Naive thymus-derived CD4-positive, alpha-beta T cell (primary cell): ENCODE measurements around the gene MYBPC2. TPM values are rescaled to one million over a fixed set of nuclear protein-coding genes. Genes with fewer than 3 reads are reported as not detected.

Source experiments
- ATAC-seq: fragments of 150-1000 bp; cut with Tn5 transposase; 2 replicates; pipeline ENCODE4 v1.10.0; 2021; ENCODE audit warnings: mild to moderate bottlenecking, moderate library complexity
- CTCF ChIA-PET: fragments of 350-600 bp; sonication (Branson Sonifier 250); formaldehyde crosslinking; loops from one replicate; lab custom pipeline; 2021; ENCODE audit warnings: antibody characterized with exemption; lab: Charles Lee
- POLR2A ChIA-PET: fragments of 350-600 bp; sonication (Branson Sonifier 250); formaldehyde crosslinking; loops from one replicate; lab custom pipeline; 2021; ENCODE audit warnings: antibody characterized with exemption, inconsistent platforms; lab: Charles Lee
- DNase-seq, 9 donors: peaks; one replicate each; pipeline versions ENCODE4 v3.0.0 to v3.0.0-alpha.2; 2020 to 2022; ENCODE audit warnings: mixed read lengths in 1 of 9
- H3K27ac ChIP-seq: one replicate; pipeline ENCODE4 v1.7.0; 2013; ENCODE audit warnings: mild to moderate bottlenecking, low read depth, low read length, moderate library complexity
- H3K27me3 ChIP-seq, 2 donors: one replicate each; pipeline ENCODE4 v1.7.0; 2013; ENCODE audit warnings: low read length in 2 of 2, mild to moderate bottlenecking in 2 of 2, moderate library complexity in 2 of 2; ENCODE audit not compliant: control insufficient read depth in 2 of 2, insufficient read depth in 2 of 2
- H3K36me3 ChIP-seq, 3 experiments: 1 replicate in 2 of 3; 2 replicates in 1 of 3; pipeline ENCODE4 v1.7.0; 2013; ENCODE audit warnings: low read length in 3 of 3, mild to moderate bottlenecking in 3 of 3, moderate library complexity in 1 of 3; ENCODE audit not compliant: insufficient read depth in 3 of 3, control insufficient read depth in 2 of 3
- H3K4me1 ChIP-seq, 2 donors: one replicate each; pipeline ENCODE4 v1.7.0; 2013; ENCODE audit warnings: low read length in 2 of 2, mild to moderate bottlenecking in 2 of 2, moderate library complexity in 1 of 2; ENCODE audit not compliant: control insufficient read depth in 2 of 2, insufficient read depth in 2 of 2
- H3K4me3 ChIP-seq: 2 replicates; pipeline ENCODE4 v1.7.0; 2013; ENCODE audit warnings: mild to moderate bottlenecking, low read length
- H3K9me3 ChIP-seq, 3 experiments: 1 replicate in 2 of 3; 2 replicates in 1 of 3; pipeline ENCODE4 v1.7.0; 2013; ENCODE audit warnings: low read length in 3 of 3; ENCODE audit not compliant: control insufficient read depth in 2 of 3
- H3K27ac Mint-ChIP-seq, 9 donors: one replicate each; pipeline ENCODE4 v1.8.0; 2020 to 2022; ENCODE audit warnings: mixed read lengths in 9 of 9, mild to moderate bottlenecking in 8 of 9, moderate library complexity in 5 of 9, inconsistent platforms in 2 of 9
- H3K27me3 Mint-ChIP-seq, 5 donors: one replicate each; pipeline ENCODE4 v1.8.0; 2021 to 2022; ENCODE audit warnings: mixed read lengths in 5 of 5, mild to moderate bottlenecking in 1 of 5
- H3K36me3 Mint-ChIP-seq, 5 donors: one replicate each; pipeline ENCODE4 v1.8.0; 2020 to 2022; ENCODE audit warnings: mixed read lengths in 5 of 5, mild to moderate bottlenecking in 3 of 5, inconsistent platforms in 1 of 5
- H3K4me1 Mint-ChIP-seq, 7 donors: one replicate each; pipeline ENCODE4 v1.8.0; 2020 to 2022; ENCODE audit warnings: mixed read lengths in 7 of 7, mild to moderate bottlenecking in 3 of 7, inconsistent platforms in 1 of 7
- H3K4me3 Mint-ChIP-seq, 10 donors: one replicate each; pipeline ENCODE4 v1.8.0; 2020 to 2022; ENCODE audit warnings: mild to moderate bottlenecking in 10 of 10, mixed read lengths in 10 of 10, moderate library complexity in 6 of 10, inconsistent platforms in 2 of 10
- H3K9me3 Mint-ChIP-seq, 11 donors: one replicate each; pipeline ENCODE4 v1.8.0; 2020 to 2022; ENCODE audit warnings: mixed read lengths in 11 of 11, mild to moderate bottlenecking in 4 of 11, inconsistent platforms in 1 of 11, moderate library complexity in 1 of 11
- intact Hi-C, 2 donors: fragments of 100-400 bp; cut with micrococcal nuclease; formaldehyde crosslinking; loops; one replicate each; pipeline ENCODE4 v1.15.1; 2023
- polyA plus RNA-seq, 2 donors: library from polyadenylated mRNA; unstranded; fragments of 300-500 nt; fragmentation: Illumina TruSeq; gene quantifications; one replicate each; pipeline ENCODE4 v1.2.3, GENCODE V29; 2021
- total RNA-seq, 6 experiments: library from RNA in 5 of 6; stranded (reverse) in 5 of 6; gene quantifications; 1 replicate in 5 of 6; 2 replicates in 1 of 6; pipeline ENCODE4 v1.2.3 and lab custom pipeline; 2021 to 2026

The MYBPC2 gene
- total and polyA plus RNA-seq, 7 experiments from 2014 or later = 0.39 to 0.92 TPM; not detected in 5

GRCh38 chr19:50513746-50514345 lies 81.2 kb downstream of the MYBPC2 start, which contains the start of gene ASPDH:
Gene ASPDH (minus strand): TSS chr19:50513913. CDS start chr19:50513823, 90 bp downstream.
- Mint-ChIP-seq H3K4me1 (peaks cover 0 to 21% (median 16%) of the 10 kb centered on the region in 7 donors), H3K27ac (peak within 1 kb of the TSS in 7 of 9 donors; percentile 8 to 84 (median 55)), H3K4me3 (peak within 1 kb of the TSS in 7 of 10 donors; percentile 12 to 71 (median 30)), H3K9me3 (peaks cover 0 to 2% (median 0%) of the 10 kb centered on the region in 11 donors), H3K36me3 (peaks cover 0 to 6% (median 0%) of the 10 kb centered on the region in 5 donors), H3K27me3 (peaks cover 0 to 17% (median 6%) of the 10 kb centered on the region in 5 donors)
- H3K36me3 ChIP-seq = no peaks in the 10 kb centered on the region
- ChIA-PET POLR2A (no interaction called here), CTCF (no interaction called here)
- intact Hi-C loops = loop anchor here in 1 of 2 donors (5.0 kb wide), 1 partner anchor 1522 kb away; the partner anchor contains the start of genes GYS1 and RUVBL2
- no peak within 1 kb of the TSS for H3K4me3 ChIP-seq
- DNase-seq = no peak
- no peaks in the 10 kb centered on the region for H3K27me3 ChIP-seq
- ATAC-seq = no peak
- H3K9me3 ChIP-seq = no peaks in the 10 kb centered on the region
- peaks cover 7 to 16% of the 10 kb centered on the region in 2 donors for H3K4me1 ChIP-seq
- H3K27ac ChIP-seq = no peak within 1 kb of the TSS

GRCh38 chr19:50514346-50515167 lies 81.9 kb downstream of the MYBPC2 start:
- DNase-seq = no peak
- Mint-ChIP-seq H3K4me1 (peaks cover 0 to 17% (median 15%) of the 10 kb centered on the region in 7 donors), H3K4me3 (peak overlapping the region in 4 of 10 donors; percentile 12 to 39 (median 25)), H3K9me3 (peaks cover 0 to 2% (median 0%) of the 10 kb centered on the region in 11 donors), H3K27me3 (peaks cover 0 to 17% (median 6%) of the 10 kb centered on the region in 5 donors), H3K27ac (peak overlapping the region in 5 of 9 donors; percentile 28 to 84 (median 55)), H3K36me3 (peaks cover 0 to 6% (median 0%) of the 10 kb centered on the region in 5 donors)
- CTCF ChIA-PET = no interaction called here
- no peak for ATAC-seq
- Histone ChIP-seq H3K9me3 (no peaks in the 10 kb centered on the region), H3K27me3 (no peaks in the 10 kb centered on the region), H3K27ac (no peak overlapping the region), H3K4me1 (peaks cover 7 to 16% of the 10 kb centered on the region in 2 donors), H3K36me3 (no peaks in the 10 kb centered on the region), H3K4me3 (no peak overlapping the region)
- POLR2A ChIA-PET = no interaction called here
- intact Hi-C loops = loop anchor here in 1 of 2 donors (5.0 kb wide), 1 partner anchor 1522 kb away; the partner anchor contains the start of genes GYS1 and RUVBL2

- H3K27me3 ChIP-seq = no peaks in the 10 kb centered on the region
- no peaks in the 10 kb centered on the region for H3K9me3 ChIP-seq
- peaks cover 0 to 17% (median 15%) of the 10 kb centered on the region in 7 donors for H3K4me1 Mint-ChIP-seq
- H3K4me3 Mint-ChIP-seq = no peak overlapping the region
- H3K4me1 ChIP-seq = peaks cover 7 to 13% of the 10 kb centered on the region in 2 donors
- intact Hi-C loops = no loop called here
- H3K36me3 ChIP-seq = no peaks in the 10 kb centered on the region
- peaks cover 0 to 2% (median 0%) of the 10 kb centered on the region in 11 donors for H3K9me3 Mint-ChIP-seq
- H3K27ac ChIP-seq = no peak overlapping the region
- DNase-seq = no peak
- no peak overlapping the region for H3K27ac Mint-ChIP-seq
- ATAC-seq = no peak
- POLR2A ChIA-PET = no interaction called here
- H3K27me3 Mint-ChIP-seq = peaks cover 0 to 17% (median 6%) of the 10 kb centered on the region in 5 donors
- peaks cover 0 to 6% (median 0%) of the 10 kb centered on the region in 5 donors for H3K36me3 Mint-ChIP-seq
- no peak overlapping the region for H3K4me3 ChIP-seq
- CTCF ChIA-PET = no interaction called here
Measured at GRCh38 chr19:50515168-50515561, 82.5 kb downstream of the MYBPC2 start.

Other genes starting within 250 kb of the MYBPC2 start
- not detected for gene MYH14, start 229.3 kb upstream of the MYBPC2 start, total RNA-seq
- not detected for gene MYH14, start 229.3 kb upstream of the MYBPC2 start, polyA plus RNA-seq
- 10 to 100 TPM in 1 of 5 experiments, 1 to 10 TPM in 4; 1.9 to 11.1 (median 2.4) TPM for gene KCNC3, start 103.5 kb upstream of the MYBPC2 start, total RNA-seq
- not detected for gene KCNC3, start 103.5 kb upstream of the MYBPC2 start, polyA plus RNA-seq
- 1 to 10 TPM in 4 of 5 experiments, under 1 TPM in 1; 0.72 to 8.2 (median 4.5) TPM for gene NAPSA, start 67.3 kb upstream of the MYBPC2 start, total RNA-seq
- gene NAPSA, start 67.3 kb upstream of the MYBPC2 start, polyA plus RNA-seq = 1 to 10 TPM; 1.2 to 1.6 TPM
- gene NR1H2, start 56.4 kb upstream of the MYBPC2 start, total RNA-seq = 100 to 1,000 TPM in 4 of 5 experiments, 10 to 100 TPM in 1; 66.6 to 284 (median 114) TPM
- gene NR1H2, start 56.4 kb upstream of the MYBPC2 start, polyA plus RNA-seq = 100 to 1,000 TPM in 1 of 2 donors, 10 to 100 TPM in 1; 82.7 to 128 TPM
- 100 to 1,000 TPM in 1 of 5 experiments, 10 to 100 TPM in 4; 26.0 to 110 (median 40.8) TPM for gene POLD1, start 48.5 kb upstream of the MYBPC2 start, total RNA-seq
- 10 to 100 TPM; 30.5 to 44.3 TPM for gene POLD1, start 48.5 kb upstream of the MYBPC2 start, polyA plus RNA-seq
- 1 to 10 TPM in 3 of 5 experiments, under 1 TPM in 2; 0.73 to 7.5 (median 1.5) TPM for gene SPIB, start 14.0 kb upstream of the MYBPC2 start, total RNA-seq
- gene SPIB, start 14.0 kb upstream of the MYBPC2 start, polyA plus RNA-seq = under 1 TPM; 0.19 to 0.46 TPM
- gene EMC10, start 43.6 kb downstream of the MYBPC2 start, total RNA-seq = 10 to 100 TPM; 75.5 to 95.2 (median 88.1) TPM
- 10 to 100 TPM in 1 of 2 donors, 1 to 10 TPM in 1; 8.7 to 11.0 TPM for gene EMC10, start 43.6 kb downstream of the MYBPC2 start, polyA plus RNA-seq
- gene GARIN5A, start 44.0 kb downstream of the MYBPC2 start, total RNA-seq = under 1 TPM in 4 of 5 experiments, not detected in 1; 0.59 to 0.93 (median 0.68) TPM
- 1 to 10 TPM in 1 of 2 donors, under 1 TPM in 1; 0.77 to 3.1 TPM for gene GARIN5A, start 44.0 kb downstream of the MYBPC2 start, polyA plus RNA-seq
- gene JOSD2, start 78.3 kb downstream of the MYBPC2 start, total RNA-seq = 10 to 100 TPM; 13.0 to 45.9 (median 22.7) TPM
- gene JOSD2, start 78.3 kb downstream of the MYBPC2 start, polyA plus RNA-seq = 10 to 100 TPM; 17.8 to 18.8 TPM
- gene ASPDH, start 81.0 kb downstream of the MYBPC2 start, total RNA-seq = not detected
- gene ASPDH, start 81.0 kb downstream of the MYBPC2 start, polyA plus RNA-seq = not detected
- gene LRRC4B, start 135.5 kb downstream of the MYBPC2 start, total RNA-seq = not detected
- gene LRRC4B, start 135.5 kb downstream of the MYBPC2 start, polyA plus RNA-seq = not detected
- gene SYT3, start 207.0 kb downstream of the MYBPC2 start, total RNA-seq = under 1 TPM in 2 of 5 experiments, not detected in 3; 0.13 TPM
- under 1 TPM; 0.16 to 0.47 TPM for gene SYT3, start 207.0 kb downstream of the MYBPC2 start, polyA plus RNA-seq
- gene C19orf81, start 216.6 kb downstream of the MYBPC2 start, total RNA-seq = under 1 TPM in 1 of 5 experiments, not detected in 4; 0.98 TPM
- 1 to 10 TPM in 1 of 2 donors, not detected in 1; 1.0 TPM for gene C19orf81, start 216.6 kb downstream of the MYBPC2 start, polyA plus RNA-seq